Hepatocyte (in vitro differentiated cells): ENCODE data around the gene ALAD.

ENCODE experiments used
- CTCF ChIP-seq: fragments of 200-600 bp; sonication (generic); IDR thresholded peaks from 2 replicates; pipeline ENCODE4 v1.5.1; 2016; ENCODE audit warnings: antibody characterized with exemption, mild to moderate bottlenecking; ENCODE audit not compliant: poor library complexity
- EZH2phosphoT487 ChIP-seq: fragments of 200-600 bp; sonication (generic); IDR thresholded peaks from one replicate; pipeline ENCODE4 v1.6.1; 2018; ENCODE audit warnings: antibody characterized with exemption, mild to moderate bottlenecking, low read depth, moderate library complexity; ENCODE audit not compliant: unreplicated experiment, severe bottlenecking

- TF ChIP-seq EZH2phosphoT487 (no peak), CTCF (peak; percentile 70)
Observed at GRCh38 chr9:113446323-113446740, 45.2 kb upstream of the ALAD start.
